Osteoblast (primary cell): ENCODE measurements around the gene KIF6. TPM values are rescaled to one million over a fixed set of nuclear protein-coding genes. Genes with fewer than 3 reads are reported as not detected.

ENCODE experiments used
- DNase-seq: peaks from one replicate; pipeline ENCODE4 v3.0.0; 2011; ENCODE audit warnings: low spot score, mixed read lengths; ENCODE audit not compliant: insufficient read length; ENCODE audit errors: missing footprints
- H2AFZ ChIP-seq: 2 replicates; pipeline ENCODE4 v1.6.0; 2011; ENCODE audit warnings: mild to moderate bottlenecking, low read length
- H3K27ac ChIP-seq: 2 replicates; pipeline ENCODE4 v1.5.1; 2011; ENCODE audit warnings: mild to moderate bottlenecking, low read depth, low read length, moderate library complexity
- H3K27me3 ChIP-seq: 2 replicates; pipeline ENCODE4 v1.6.0; 2012; ENCODE audit warnings: mild to moderate bottlenecking, control low read depth, inconsistent platforms, low read length, moderate library complexity; ENCODE audit not compliant: insufficient read depth
- H3K36me3 ChIP-seq: 2 replicates; pipeline ENCODE4 v1.5.1; 2011; ENCODE audit warnings: mild to moderate bottlenecking, low read length, control low read depth, moderate library complexity; ENCODE audit not compliant: insufficient read depth
- H3K4me1 ChIP-seq: 2 replicates; pipeline ENCODE4 v1.5.1; 2011; ENCODE audit warnings: mild to moderate bottlenecking, low read length, control low read depth, moderate library complexity; ENCODE audit not compliant: insufficient read depth
- H3K4me2 ChIP-seq: 2 replicates; pipeline ENCODE4 v1.6.0; 2011; ENCODE audit warnings: mild to moderate bottlenecking, low read length; ENCODE audit not compliant: insufficient read depth
- H3K4me3 ChIP-seq: fragments of 200-600 bp; sonication (generic); 3 replicates; pipeline ENCODE4 v1.5.1; 2012; ENCODE audit warnings: mild to moderate bottlenecking, low read length, inconsistent platforms; ENCODE audit not compliant: insufficient read depth
- H3K79me2 ChIP-seq: 2 replicates; pipeline ENCODE4 v1.6.0; 2012; ENCODE audit warnings: mild to moderate bottlenecking, low read length, control low read depth, inconsistent platforms; ENCODE audit not compliant: insufficient read depth
- H3K9me3 ChIP-seq: 2 replicates; pipeline ENCODE4 v1.5.1; 2011; ENCODE audit warnings: low read depth, low read length, control low read depth
- H4K20me1 ChIP-seq: 2 replicates; pipeline ENCODE4 v1.6.0; 2012; ENCODE audit warnings: mild to moderate bottlenecking, low read length, control low read depth; ENCODE audit not compliant: insufficient read depth
- total RNA-seq: library from RNA; depleted of rRNA; stranded (reverse); fragments of >200 nt; gene quantifications from 2 replicates; pipeline ENCODE4 v1.2.3, GENCODE V29; 2012
- TF ChIP-seq, protein P1 (sequence below): IDR thresholded peaks from 2 replicates; pipeline ENCODE4 v1.5.1; 2011; ENCODE audit warnings: mild to moderate bottlenecking, low read depth, low read length, moderate library complexity; ENCODE audit errors: extremely low read depth

The KIF6 gene
- total RNA-seq, 1 donor = 1.4 TPM

DNA sequence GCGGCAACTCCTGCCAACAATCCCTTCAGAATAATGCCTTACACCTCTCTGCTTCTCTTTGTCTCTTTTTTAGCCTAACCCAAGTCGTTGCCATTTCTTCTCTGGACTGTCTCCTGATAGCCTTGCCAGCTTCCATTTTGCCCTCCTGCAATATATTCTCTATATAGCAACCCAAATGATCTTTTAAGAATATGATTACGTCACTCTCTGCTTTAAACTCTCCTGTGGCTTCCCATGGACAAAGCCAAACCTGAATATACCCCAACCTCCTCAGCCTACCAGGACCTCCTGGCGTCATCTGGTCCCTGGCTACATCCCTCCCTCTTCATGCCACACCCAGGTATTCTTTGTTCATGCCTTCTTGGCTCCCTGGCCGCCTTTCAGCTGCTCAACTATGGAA lies 276.2 kb downstream of the KIF6 start:
- no peaks in the 10 kb centered on the region for H3K9me3 ChIP-seq
- H3K79me2 ChIP-seq = no peaks in the 10 kb centered on the region
- no peak overlapping the region for H2AFZ ChIP-seq
- no peaks in the 10 kb centered on the region for H3K36me3 ChIP-seq
- H3K27ac ChIP-seq = no peak overlapping the region
- DNase-seq = no peak
- no peak overlapping the region for H3K4me3 ChIP-seq
- TF ChIP-seq, protein P1, sequence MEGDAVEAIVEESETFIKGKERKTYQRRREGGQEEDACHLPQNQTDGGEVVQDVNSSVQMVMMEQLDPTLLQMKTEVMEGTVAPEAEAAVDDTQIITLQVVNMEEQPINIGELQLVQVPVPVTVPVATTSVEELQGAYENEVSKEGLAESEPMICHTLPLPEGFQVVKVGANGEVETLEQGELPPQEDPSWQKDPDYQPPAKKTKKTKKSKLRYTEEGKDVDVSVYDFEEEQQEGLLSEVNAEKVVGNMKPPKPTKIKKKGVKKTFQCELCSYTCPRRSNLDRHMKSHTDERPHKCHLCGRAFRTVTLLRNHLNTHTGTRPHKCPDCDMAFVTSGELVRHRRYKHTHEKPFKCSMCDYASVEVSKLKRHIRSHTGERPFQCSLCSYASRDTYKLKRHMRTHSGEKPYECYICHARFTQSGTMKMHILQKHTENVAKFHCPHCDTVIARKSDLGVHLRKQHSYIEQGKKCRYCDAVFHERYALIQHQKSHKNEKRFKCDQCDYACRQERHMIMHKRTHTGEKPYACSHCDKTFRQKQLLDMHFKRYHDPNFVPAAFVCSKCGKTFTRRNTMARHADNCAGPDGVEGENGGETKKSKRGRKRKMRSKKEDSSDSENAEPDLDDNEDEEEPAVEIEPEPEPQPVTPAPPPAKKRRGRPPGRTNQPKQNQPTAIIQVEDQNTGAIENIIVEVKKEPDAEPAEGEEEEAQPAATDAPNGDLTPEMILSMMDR = no peak
- no peak overlapping the region for H3K4me2 ChIP-seq
- no peaks in the 10 kb centered on the region for H4K20me1 ChIP-seq
- no peaks in the 10 kb centered on the region for H3K27me3 ChIP-seq
- no peaks in the 10 kb centered on the region for H3K4me1 ChIP-seq

DNA sequence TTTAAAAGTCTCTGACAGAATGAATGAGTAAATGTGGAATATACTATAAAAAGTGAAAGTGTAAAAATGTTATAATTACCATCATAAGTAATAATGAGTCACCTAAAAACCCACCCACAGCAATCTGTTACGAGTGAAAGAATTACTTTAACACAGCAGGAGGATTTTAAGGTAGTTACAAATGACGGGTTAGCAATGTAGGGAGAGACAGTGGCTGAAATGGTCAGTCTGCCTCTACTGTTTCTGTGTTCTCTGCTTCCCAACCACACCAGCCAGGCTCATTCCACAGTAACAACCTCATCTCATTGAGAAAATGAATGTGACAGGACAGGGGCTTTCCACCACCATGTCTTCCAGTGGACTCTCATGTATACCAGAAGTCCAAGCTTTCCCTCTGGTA lies 278.3 kb downstream of the KIF6 start:
- TF ChIP-seq, protein P1 = no peak
- no peak overlapping the region for H3K27ac ChIP-seq
- no peak for DNase-seq

DNA sequence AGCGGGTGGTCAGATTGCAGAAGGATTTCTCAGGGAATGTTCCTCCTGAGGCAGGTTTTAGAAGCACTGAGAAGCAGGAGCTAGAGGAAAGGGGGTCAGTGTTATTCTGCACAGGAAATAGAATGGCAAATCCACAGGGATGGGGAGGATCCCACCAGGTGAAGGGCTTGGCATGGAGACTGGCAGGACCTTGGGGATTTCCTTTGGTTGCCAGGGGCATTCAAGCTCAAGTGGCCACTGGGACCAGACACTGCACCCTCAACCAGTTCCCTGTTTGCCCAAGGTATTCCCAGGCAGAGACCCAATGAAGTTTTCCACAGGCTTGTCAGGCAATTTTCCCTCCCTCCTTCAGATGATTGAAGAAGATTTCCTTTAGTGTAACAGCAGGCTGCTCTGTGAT lies 279.5 kb downstream of the KIF6 start:
- no peaks in the 10 kb centered on the region for H4K20me1 ChIP-seq
- H3K79me2 ChIP-seq = no peaks in the 10 kb centered on the region
- DNase-seq = no peak
- H3K4me3 ChIP-seq = no peak overlapping the region
- no peak overlapping the region for H3K27ac ChIP-seq
- TF ChIP-seq, protein P1 = no peak
- H3K9me3 ChIP-seq = no peaks in the 10 kb centered on the region
- H3K4me1 ChIP-seq = no peaks in the 10 kb centered on the region
- H3K4me2 ChIP-seq = no peak overlapping the region
- no peaks in the 10 kb centered on the region for H3K36me3 ChIP-seq
- no peak overlapping the region for H2AFZ ChIP-seq
- no peaks in the 10 kb centered on the region for H3K27me3 ChIP-seq

More for the DNA sequence above, 278.3 kb downstream of the KIF6 start:
- Histone ChIP-seq H3K27me3 (no peaks in the 10 kb centered on the region), H3K4me1 (no peaks in the 10 kb centered on the region), H2AFZ (no peak overlapping the region), H3K4me3 (no peak overlapping the region), H3K79me2 (no peaks in the 10 kb centered on the region), H3K9me3 (no peaks in the 10 kb centered on the region), H4K20me1 (no peaks in the 10 kb centered on the region), H3K36me3 (no peaks in the 10 kb centered on the region), H3K4me2 (no peak overlapping the region)

DNA sequence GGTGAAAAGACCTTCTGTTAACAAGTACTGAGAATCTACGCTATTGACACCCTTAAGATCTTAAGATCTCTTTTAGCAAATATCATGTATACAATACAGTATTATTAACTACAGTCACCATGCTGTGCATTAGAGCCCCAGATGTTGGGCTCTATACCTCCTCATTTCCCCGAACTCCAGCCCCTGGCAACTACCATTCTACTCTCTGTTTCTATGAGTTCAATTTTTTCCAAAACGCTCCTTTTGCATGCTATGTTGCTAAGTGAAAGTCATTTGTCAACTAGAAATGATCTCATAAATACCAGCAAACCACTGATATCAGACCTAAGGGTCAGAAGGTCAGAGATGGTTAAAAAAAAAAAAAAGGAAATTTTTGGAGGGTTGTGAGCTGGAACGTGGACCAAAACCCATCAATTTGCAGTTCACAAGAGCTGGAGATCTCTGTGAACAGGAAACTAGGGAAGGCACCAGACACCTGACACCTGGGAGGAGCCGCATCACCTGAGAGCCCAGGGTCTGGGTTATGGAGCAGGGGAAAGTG lies 280.7 kb downstream of the KIF6 start:
- H3K79me2 ChIP-seq = no peaks in the 10 kb centered on the region
- H3K4me1 ChIP-seq = no peaks in the 10 kb centered on the region
- no peak for DNase-seq
- H3K4me3 ChIP-seq = no peak overlapping the region
- no peaks in the 10 kb centered on the region for H3K9me3 ChIP-seq
- H4K20me1 ChIP-seq = no peaks in the 10 kb centered on the region
- no peak overlapping the region for H3K4me2 ChIP-seq
- H2AFZ ChIP-seq = no peak overlapping the region
- H3K27ac ChIP-seq = no peak overlapping the region
- no peaks in the 10 kb centered on the region for H3K27me3 ChIP-seq
- TF ChIP-seq, protein P1 = no peak
- H3K36me3 ChIP-seq = no peaks in the 10 kb centered on the region
